IPS DF 6.9 (cell line): ENCODE results near the gene GALNT17.

Source experiments
- DNase-seq: peaks from one replicate; pipeline ENCODE4 v3.0.0-alpha.2; 2013; ENCODE audit warnings: low read depth, low spot score
- H3K27ac ChIP-seq: one replicate; pipeline ENCODE4 v1.5.1; 2013; ENCODE audit warnings: low read length, control low read depth
- H3K27me3 ChIP-seq: 2 replicates; pipeline ENCODE4 v1.6.1; 2013; ENCODE audit warnings: mild to moderate bottlenecking, low read length; ENCODE audit not compliant: control insufficient read depth, insufficient read depth
- H3K36me3 ChIP-seq: 2 replicates; pipeline ENCODE4 v1.6.1; 2013; ENCODE audit warnings: low read length; ENCODE audit not compliant: control insufficient read depth, insufficient read depth
- H3K4me1 ChIP-seq: 2 replicates; pipeline ENCODE4 v1.6.1; 2013; ENCODE audit warnings: low read length; ENCODE audit not compliant: control insufficient read depth, insufficient read depth
- H3K4me3 ChIP-seq: 2 replicates; pipeline ENCODE4 v1.5.1; 2013; ENCODE audit warnings: mild to moderate bottlenecking, low read length
- H3K9me3 ChIP-seq: 2 replicates; pipeline ENCODE4 v1.6.1; 2013; ENCODE audit warnings: low read length, inconsistent platforms; ENCODE audit not compliant: control insufficient read depth, insufficient read depth
- WGBS: extraction: QIAGEN DNeasy Blood & Tissue Kit; methylation state at CpG from one replicate; pipeline ENCODE4 v1.1.7; 2013; ENCODE audit warnings: mixed read lengths, missing lambda C conversion rate; ENCODE audit not compliant: insufficient read length, insufficient coverage; 5-methylcytosine and 5-hydroxymethylcytosine counted together

Gene GALNT17

GRCh38 chr7:71408271-71408670, 276.3 kb downstream of the GALNT17 start:
- Histone ChIP-seq H3K4me1 (0 out of 2 replicates have a peak, but pooled peaks cover under 1% of the 10 kb centered on the region), H3K27me3 (no peaks in the 10 kb centered on the region)
- DNase-seq = no peak

GRCh38 chr7:71409550-71410157, 277.7 kb downstream of the GALNT17 start:
- Histone ChIP-seq H3K4me1 (no peaks in the 10 kb centered on the region), H3K36me3 (no peaks in the 10 kb centered on the region), H3K27ac (no peak overlapping the region), H3K27me3 (no peaks in the 10 kb centered on the region), H3K4me3 (no peak overlapping the region), H3K9me3 (no peaks in the 10 kb centered on the region)
- DNase-seq = no peak
- no CpG with 5 or more reads among the region's 3 CpGs for WGBS

More at GRCh38 chr7:71408271-71408670, 276.3 kb downstream of the GALNT17 start:
- Histone ChIP-seq H3K4me3 (no peak overlapping the region), H3K9me3 (no peaks in the 10 kb centered on the region), H3K27ac (no peak overlapping the region), H3K36me3 (no peaks in the 10 kb centered on the region; the same call in 1 of the 2 replicates)
- no CpG with 5 or more reads among the region's 6 CpGs for WGBS

GRCh38 chr7:71411475-71411874, 279.5 kb downstream of the GALNT17 start:
- Histone ChIP-seq H3K4me1 (no peaks in the 10 kb centered on the region), H3K9me3 (no peaks in the 10 kb centered on the region), H3K27me3 (no peaks in the 10 kb centered on the region), H3K36me3 (no peaks in the 10 kb centered on the region), H3K27ac (no peak overlapping the region), H3K4me3 (no peak overlapping the region)
- WGBS = no CpG with 5 or more reads among the region's 3 CpGs
- DNase-seq = no peak

GRCh38 chr7:71414490-71414889, 282.5 kb downstream of the GALNT17 start:
- H3K4me3 ChIP-seq = no peak overlapping the region
- H3K9me3 ChIP-seq = no peaks in the 10 kb centered on the region
- H3K27ac ChIP-seq = no peak overlapping the region
- DNase-seq = no peak
- no peaks in the 10 kb centered on the region for H3K27me3 ChIP-seq
- H3K4me1 ChIP-seq = no peaks in the 10 kb centered on the region
- no peaks in the 10 kb centered on the region for H3K36me3 ChIP-seq
- no CpG with 5 or more reads among the region's 6 CpGs for WGBS

- no peak overlapping the region for H3K4me3 ChIP-seq
- no peaks in the 10 kb centered on the region; the same call in 1 of the 2 replicates for H3K36me3 ChIP-seq
- WGBS = no CpG with 5 or more reads among the region's 12 CpGs
- no peaks in the 10 kb centered on the region for H3K4me1 ChIP-seq
- H3K27me3 ChIP-seq = no peaks in the 10 kb centered on the region
- no peaks in the 10 kb centered on the region for H3K9me3 ChIP-seq
- no peak for DNase-seq
- H3K27ac ChIP-seq = no peak overlapping the region
Observed at GRCh38 chr7:71419546-71420337, 287.8 kb downstream of the GALNT17 start.

- DNase-seq = no peak
- no peaks in the 10 kb centered on the region for H3K27me3 ChIP-seq
- no CpG with 5 or more reads among the region's 2 CpGs for WGBS
- H3K36me3 ChIP-seq = no peaks in the 10 kb centered on the region; the same call in 1 of the 2 replicates
- H3K4me1 ChIP-seq = no peaks in the 10 kb centered on the region
- no peaks in the 10 kb centered on the region for H3K9me3 ChIP-seq
- no peak overlapping the region for H3K4me3 ChIP-seq
- H3K27ac ChIP-seq = no peak overlapping the region
Observed at GRCh38 chr7:71422104-71422503, 290.2 kb downstream of the GALNT17 start.

GRCh38 chr7:71424166-71425035, 292.5 kb downstream of the GALNT17 start:
- Histone ChIP-seq H3K27me3 (no peaks in the 10 kb centered on the region), H3K9me3 (no peaks in the 10 kb centered on the region), H3K4me1 (no peaks in the 10 kb centered on the region), H3K36me3 (no peaks in the 10 kb centered on the region; the same call in 1 of the 2 replicates), H3K27ac (no peak overlapping the region), H3K4me3 (no peak overlapping the region)
- DNase-seq = no peak
- 100% methylated on average over 2 of the region's 9 CpGs for WGBS

GRCh38 chr7:71429083-71429482, 297.1 kb downstream of the GALNT17 start:
- H3K4me1 ChIP-seq = no peaks in the 10 kb centered on the region
- no peak overlapping the region for H3K4me3 ChIP-seq
- no peaks in the 10 kb centered on the region for H3K9me3 ChIP-seq
- no CpG with 5 or more reads among the region's 2 CpGs for WGBS
- no peak overlapping the region for H3K27ac ChIP-seq
- H3K36me3 ChIP-seq = no peaks in the 10 kb centered on the region
- no peak for DNase-seq
- H3K27me3 ChIP-seq = no peaks in the 10 kb centered on the region

GRCh38 chr7:71430246-71430645, 298.3 kb downstream of the GALNT17 start:
- Histone ChIP-seq H3K4me1 (peaks cover 1% of the 10 kb centered on the region; the same call in 1 of the 2 replicates), H3K4me3 (no peak overlapping the region), H3K9me3 (no peaks in the 10 kb centered on the region), H3K27me3 (no peaks in the 10 kb centered on the region), H3K36me3 (no peaks in the 10 kb centered on the region), H3K27ac (no peak overlapping the region)
- no peak for DNase-seq
- no CpG with 5 or more reads among the region's 1 CpG for WGBS

- H3K4me3 ChIP-seq = no peak overlapping the region
- H3K27ac ChIP-seq = no peak overlapping the region
- WGBS = no CpG with 5 or more reads among the region's 7 CpGs
- peaks cover 1% of the 10 kb centered on the region for H3K4me1 ChIP-seq
- DNase-seq = no peak
- no peaks in the 10 kb centered on the region for H3K27me3 ChIP-seq
- H3K36me3 ChIP-seq = no peaks in the 10 kb centered on the region
- no peaks in the 10 kb centered on the region; the same call in 1 of the 2 replicates for H3K9me3 ChIP-seq
Observed at GRCh38 chr7:71439321-71439720, 307.4 kb downstream of the GALNT17 start.
